Activated naive CD8-positive, alpha-beta T cell treated with anti-CD3 and anti-CD28 coated beads, Interleukin-2, amount 50 U/mL, for 24 hours (primary cell): ENCODE measurements around the gene CYFIP1.

Source experiments
- ATAC-seq: fragments of 150-1000 bp; cut with Tn5 transposase; one replicate; pipeline ENCODE4 v1.10.0; 2021
- DNase-seq: peaks from one replicate; pipeline ENCODE4 v3.0.0; 2021
- H3K27ac Mint-ChIP-seq: one replicate; pipeline ENCODE4 v1.8.0; 2021; ENCODE audit warnings: mild to moderate bottlenecking, mixed read lengths
- H3K27me3 Mint-ChIP-seq: one replicate; pipeline ENCODE4 v1.8.0; 2021; ENCODE audit warnings: mixed read lengths
- H3K36me3 Mint-ChIP-seq: one replicate; pipeline ENCODE4 v1.8.0; 2021; ENCODE audit warnings: low read depth, mixed read lengths
- H3K4me1 Mint-ChIP-seq: one replicate; pipeline ENCODE4 v1.8.0; 2021; ENCODE audit warnings: mixed read lengths
- H3K4me3 Mint-ChIP-seq: one replicate; pipeline ENCODE4 v1.8.0; 2021; ENCODE audit warnings: mild to moderate bottlenecking, moderate library complexity, mixed read lengths
- H3K9me3 Mint-ChIP-seq: one replicate; pipeline ENCODE4 v1.8.0; 2021; ENCODE audit warnings: mixed read lengths

Gene CYFIP1

GRCh38 chr15:22872936-22873701 lies 107.0 kb downstream of the CYFIP1 start:
- no peak for ATAC-seq
- no peak overlapping the region for H3K27ac Mint-ChIP-seq
- DNase-seq: no peak
- H3K4me1 Mint-ChIP-seq: no peaks in the 10 kb centered on the region
- no peaks in the 10 kb centered on the region for H3K9me3 Mint-ChIP-seq
- H3K4me3 Mint-ChIP-seq: no peak overlapping the region
- peaks cover 23% of the 10 kb centered on the region for H3K36me3 Mint-ChIP-seq
- peaks cover under 1% of the 10 kb centered on the region for H3K27me3 Mint-ChIP-seq

DNA sequence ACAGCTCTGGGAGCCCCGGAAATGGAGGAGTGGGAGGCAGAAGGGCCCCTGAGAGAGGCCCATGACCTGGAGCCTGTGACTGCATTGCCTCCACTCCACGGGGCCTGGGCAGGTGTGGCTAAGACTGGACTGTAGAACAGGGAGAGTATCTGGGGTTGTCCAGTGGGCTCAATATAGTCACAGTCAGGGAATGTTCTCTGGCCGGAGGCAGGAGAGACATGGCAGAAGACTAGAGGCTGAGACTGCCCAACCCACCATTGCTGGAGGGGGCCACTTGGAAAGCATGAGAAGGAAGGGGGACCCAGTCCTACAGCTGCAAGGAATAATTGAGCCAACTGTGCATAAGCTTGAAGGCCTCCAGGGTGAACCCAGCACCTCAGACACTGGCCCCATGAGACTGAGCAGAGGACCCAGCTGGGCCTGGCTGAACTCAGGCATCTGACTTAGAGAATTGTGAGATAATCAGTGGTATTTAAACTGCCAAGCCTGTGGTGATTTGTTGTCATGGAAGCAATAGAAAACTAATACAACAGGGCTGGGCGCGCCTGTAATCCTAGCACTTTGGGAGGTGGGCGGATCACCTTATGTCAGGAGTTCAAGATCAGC lies 108.6 kb downstream of the CYFIP1 start:
- H3K9me3 Mint-ChIP-seq: no peaks in the 10 kb centered on the region
- no peaks in the 10 kb centered on the region for H3K27me3 Mint-ChIP-seq
- peaks cover 27% of the 10 kb centered on the region for H3K36me3 Mint-ChIP-seq
- DNase-seq (no peak), ATAC-seq (peak; percentile 36)
- H3K27ac Mint-ChIP-seq: no peak overlapping the region
- H3K4me1 Mint-ChIP-seq: no peaks in the 10 kb centered on the region
- no peak overlapping the region for H3K4me3 Mint-ChIP-seq

- Mint-ChIP-seq H3K4me1 (no peaks in the 10 kb centered on the region), H3K27me3 (no peaks in the 10 kb centered on the region), H3K27ac (no peak overlapping the region), H3K4me3 (no peak overlapping the region), H3K9me3 (no peaks in the 10 kb centered on the region), H3K36me3 (peaks cover 31% of the 10 kb centered on the region)
- DNase-seq (no peak), ATAC-seq (no peak)
Observed at GRCh38 chr15:22870865-22871264, 109.3 kb downstream of the CYFIP1 start.

- Mint-ChIP-seq H3K4me1 (no peaks in the 10 kb centered on the region), H3K36me3 (peaks cover 38% of the 10 kb centered on the region), H3K27ac (no peak overlapping the region), H3K4me3 (no peak overlapping the region), H3K9me3 (no peaks in the 10 kb centered on the region), H3K27me3 (no peaks in the 10 kb centered on the region)
- no peak for DNase-seq
- no peak for ATAC-seq
Observed at GRCh38 chr15:22869856-22870255, 110.3 kb downstream of the CYFIP1 start.

GRCh38 chr15:22868928-22869327 lies 111.2 kb downstream of the CYFIP1 start:
- no peaks in the 10 kb centered on the region for H3K27me3 Mint-ChIP-seq
- no peak for ATAC-seq
- peaks cover 44% of the 10 kb centered on the region for H3K36me3 Mint-ChIP-seq
- no peak overlapping the region for H3K27ac Mint-ChIP-seq
- no peaks in the 10 kb centered on the region for H3K9me3 Mint-ChIP-seq
- H3K4me3 Mint-ChIP-seq: no peak overlapping the region
- no peaks in the 10 kb centered on the region for H3K4me1 Mint-ChIP-seq
- no peak for DNase-seq

GRCh38 chr15:22868495-22868894 lies 111.7 kb downstream of the CYFIP1 start:
- DNase-seq (no peak), ATAC-seq (no peak)
- Mint-ChIP-seq H3K4me1 (no peaks in the 10 kb centered on the region), H3K27ac (no peak overlapping the region), H3K9me3 (no peaks in the 10 kb centered on the region), H3K27me3 (no peaks in the 10 kb centered on the region), H3K4me3 (no peak overlapping the region), H3K36me3 (peaks cover 48% of the 10 kb centered on the region)

- Mint-ChIP-seq H3K4me1 (no peaks in the 10 kb centered on the region), H3K36me3 (peaks cover 54% of the 10 kb centered on the region), H3K27ac (no peak overlapping the region), H3K27me3 (no peaks in the 10 kb centered on the region), H3K4me3 (no peak overlapping the region), H3K9me3 (no peaks in the 10 kb centered on the region)
- ATAC-seq: no peak
- no peak for DNase-seq
Observed at GRCh38 chr15:22867886-22868285, 112.3 kb downstream of the CYFIP1 start.

- no peak for DNase-seq
- Mint-ChIP-seq H3K9me3 (no peaks in the 10 kb centered on the region), H3K27ac (peak overlapping the region; percentile 29), H3K4me1 (no peaks in the 10 kb centered on the region), H3K36me3 (peaks cover 61% of the 10 kb centered on the region), H3K27me3 (no peaks in the 10 kb centered on the region), H3K4me3 (no peak overlapping the region)
- no peak for ATAC-seq
Observed at GRCh38 chr15:22866079-22866478, 114.1 kb downstream of the CYFIP1 start.

- ATAC-seq: no peak
- Mint-ChIP-seq H3K27me3 (no peaks in the 10 kb centered on the region), H3K9me3 (no peaks in the 10 kb centered on the region), H3K27ac (no peak overlapping the region), H3K36me3 (peaks cover 64% of the 10 kb centered on the region), H3K4me3 (no peak overlapping the region), H3K4me1 (no peaks in the 10 kb centered on the region)
- DNase-seq: no peak
Observed at GRCh38 chr15:22863356-22863755, 116.8 kb downstream of the CYFIP1 start.

DNA sequence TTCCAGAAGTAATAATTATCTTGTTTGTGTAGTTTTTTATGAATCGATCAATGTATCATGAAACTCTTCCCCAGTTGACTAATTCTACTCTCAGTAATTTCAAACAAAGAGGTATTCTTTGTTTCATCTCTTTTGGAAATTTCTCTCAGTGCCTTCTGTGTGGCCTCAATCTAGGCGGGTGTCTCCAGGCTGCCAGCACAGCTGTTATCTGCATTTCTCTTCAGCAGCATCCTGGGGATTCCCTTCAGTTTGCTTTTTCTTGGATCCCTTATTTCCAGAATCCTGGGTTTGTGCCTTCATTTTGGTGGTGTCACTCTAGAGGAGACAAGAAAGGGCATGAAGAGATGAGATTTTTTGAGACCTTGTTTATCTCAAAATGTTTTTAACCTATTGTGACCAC lies 119.0 kb downstream of the CYFIP1 start:
- Mint-ChIP-seq H3K27ac (no peak overlapping the region), H3K4me1 (no peaks in the 10 kb centered on the region), H3K36me3 (peaks cover 60% of the 10 kb centered on the region), H3K9me3 (no peaks in the 10 kb centered on the region), H3K4me3 (no peak overlapping the region), H3K27me3 (no peaks in the 10 kb centered on the region)
- DNase-seq: no peak
- no peak for ATAC-seq

- no peak for DNase-seq
- Mint-ChIP-seq H3K4me3 (no peak overlapping the region), H3K36me3 (peaks cover 51% of the 10 kb centered on the region), H3K4me1 (peaks cover 2% of the 10 kb centered on the region), H3K27me3 (no peaks in the 10 kb centered on the region), H3K27ac (no peak overlapping the region), H3K9me3 (no peaks in the 10 kb centered on the region)
- ATAC-seq: no peak
Observed at GRCh38 chr15:22856659-22857058, 123.5 kb downstream of the CYFIP1 start.

DNA sequence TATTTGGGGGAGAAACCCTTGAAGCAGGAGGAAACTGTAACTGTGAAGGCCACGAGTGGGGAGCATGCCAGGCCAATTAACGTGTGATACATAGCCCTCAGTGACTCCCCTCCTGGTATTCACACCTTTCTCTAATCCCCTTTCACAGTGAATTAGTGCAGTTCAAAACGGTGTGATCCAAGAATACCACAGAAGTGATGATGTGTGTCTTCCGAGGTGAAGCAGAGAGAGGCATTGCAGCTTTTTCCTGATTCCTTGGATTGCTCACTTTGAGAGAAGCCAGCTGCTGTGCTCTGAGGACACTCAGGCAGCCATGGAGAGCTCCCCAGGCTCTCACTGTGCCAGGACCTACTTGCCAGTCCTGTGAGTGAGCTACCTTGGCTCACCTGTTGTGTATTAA lies 124.4 kb downstream of the CYFIP1 start:
- Mint-ChIP-seq H3K27ac (peak overlapping the region; percentile 10), H3K4me3 (no peak overlapping the region), H3K9me3 (no peaks in the 10 kb centered on the region), H3K36me3 (peaks cover 52% of the 10 kb centered on the region), H3K27me3 (no peaks in the 10 kb centered on the region), H3K4me1 (peaks cover 7% of the 10 kb centered on the region)
- no peak for DNase-seq
- ATAC-seq: no peak

- H3K9me3 Mint-ChIP-seq: no peaks in the 10 kb centered on the region
- ATAC-seq (peak; percentile 60), DNase-seq (no peak)
- H3K27ac Mint-ChIP-seq: peak overlapping the region; percentile 14
- no peaks in the 10 kb centered on the region for H3K27me3 Mint-ChIP-seq
- no peak overlapping the region for H3K4me3 Mint-ChIP-seq
- peaks cover 35% of the 10 kb centered on the region for H3K4me1 Mint-ChIP-seq
- peaks cover 55% of the 10 kb centered on the region for H3K36me3 Mint-ChIP-seq
Observed at GRCh38 chr15:22851513-22851912, 128.7 kb downstream of the CYFIP1 start.

DNA sequence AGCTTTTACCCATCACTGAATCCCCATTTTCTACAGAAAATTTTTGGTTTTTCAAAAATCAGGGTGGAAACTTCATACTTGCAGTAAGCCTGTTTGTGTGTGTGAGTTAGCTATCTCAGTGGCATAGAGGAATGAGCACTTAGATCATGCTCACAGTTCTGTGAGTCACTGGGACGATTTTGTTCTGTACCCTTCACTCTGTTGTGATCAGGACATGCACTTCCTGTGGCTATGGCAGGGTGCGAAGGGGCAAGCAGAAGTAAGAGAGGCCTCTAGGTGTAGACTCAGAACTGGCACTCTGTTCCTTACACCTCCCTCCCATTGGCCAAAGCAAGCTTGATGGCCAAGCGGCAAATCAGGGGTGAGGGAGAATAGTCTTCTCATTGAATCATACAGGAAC lies 130.1 kb downstream of the CYFIP1 start:
- Mint-ChIP-seq H3K4me1 (peaks cover 41% of the 10 kb centered on the region), H3K4me3 (no peak overlapping the region), H3K9me3 (no peaks in the 10 kb centered on the region), H3K36me3 (peaks cover 61% of the 10 kb centered on the region), H3K27ac (peak overlapping the region; percentile 42), H3K27me3 (no peaks in the 10 kb centered on the region)
- DNase-seq (no peak), ATAC-seq (peak; percentile 60)

GRCh38 chr15:22846073-22846472 lies 134.1 kb downstream of the CYFIP1 start:
- H3K27me3 Mint-ChIP-seq: no peaks in the 10 kb centered on the region
- DNase-seq (no peak), ATAC-seq (no peak)
- no peak overlapping the region for H3K27ac Mint-ChIP-seq
- H3K4me1 Mint-ChIP-seq: peaks cover 55% of the 10 kb centered on the region
- H3K4me3 Mint-ChIP-seq: no peak overlapping the region
- peaks cover 60% of the 10 kb centered on the region for H3K36me3 Mint-ChIP-seq
- H3K9me3 Mint-ChIP-seq: no peaks in the 10 kb centered on the region
